ENCODE data around the gene SLC25A48. TPM values are rescaled to one million over a fixed set of nuclear protein-coding genes. Genes with fewer than 3 reads are reported as not detected.
A peak's percentile ranks its signal among the peaks of the same experiment; 100 is the strongest.

SLC25A48 gene
- total and polyA plus RNA-seq, 7 experiments from 2014 or later: not detected

- no peak for ATAC-seq
- Mint-ChIP-seq H3K27ac (no peak overlapping the region), H3K27me3 (peaks cover 32 to 48% (median 37%) of the 10 kb centered on the region in 5 donors), H3K4me1 (peaks cover 0 to 7% (median 5%) of the 10 kb centered on the region in 7 donors), H3K36me3 (no peaks in the 10 kb centered on the region), H3K4me3 (no peak overlapping the region), H3K9me3 (peaks cover 0 to 6% (median 0%) of the 10 kb centered on the region in 11 donors)
- H3K9me3 ChIP-seq (ENCODE audit: control insufficient read depth in 2 of 3, low read length in 3 of 3): no peaks in the 10 kb centered on the region
- H3K27ac ChIP-seq (ENCODE audit: low read depth, low read length): no peak overlapping the region
- no peaks in the 10 kb centered on the region for H3K27me3 ChIP-seq (ENCODE audit: control insufficient read depth in 2 of 2, insufficient read depth in 2 of 2, low read length in 2 of 2)
- ChIA-PET CTCF (no interaction called here), POLR2A (no interaction called here)
- intact Hi-C loops (cut with micrococcal nuclease): loop anchor here in 1 of 2 donors (2.0 to 5.0 kb wide), 2 partner anchors 269 to 368 kb away; no protein-coding TSS in a partner anchor
- H3K36me3 ChIP-seq (ENCODE audit: control insufficient read depth in 2 of 3, insufficient read depth in 3 of 3, low read length in 3 of 3): no peaks in the 10 kb centered on the region
- peak in 1 of 9 donors; percentile 50 for DNase-seq
- no peak overlapping the region for H3K4me3 ChIP-seq (ENCODE audit: low read length)
- H3K4me1 ChIP-seq (ENCODE audit: control insufficient read depth in 2 of 2, insufficient read depth in 2 of 2, low read length in 2 of 2): no peaks in the 10 kb centered on the region
Observed at GRCh38 chr5:135829681-135830383, 4.6 kb upstream of the SLC25A48 start.

GRCh38 chr5:135830384-135830700 is 4.1 kb upstream of the SLC25A48 start:
- CTCF ChIA-PET: no interaction called here
- intact Hi-C loops (cut with micrococcal nuclease): loop anchor here in 1 of 2 donors (2.0 to 5.0 kb wide), 2 partner anchors 270 to 368 kb away; no protein-coding TSS in a partner anchor
- H3K27me3 Mint-ChIP-seq: peaks cover 34 to 52% (median 40%) of the 10 kb centered on the region in 5 donors
- no peak overlapping the region for H3K27ac ChIP-seq (ENCODE audit: low read depth, low read length)
- no peaks in the 10 kb centered on the region for H3K36me3 ChIP-seq (ENCODE audit: control insufficient read depth in 2 of 3, insufficient read depth in 3 of 3, low read length in 3 of 3)
- peaks cover 0 to 7% (median 5%) of the 10 kb centered on the region in 7 donors for H3K4me1 Mint-ChIP-seq
- DNase-seq: no peak
- H3K9me3 ChIP-seq (ENCODE audit: control insufficient read depth in 2 of 3, low read length in 3 of 3): no peaks in the 10 kb centered on the region
- no peaks in the 10 kb centered on the region for H3K27me3 ChIP-seq (ENCODE audit: control insufficient read depth in 2 of 2, insufficient read depth in 2 of 2, low read length in 2 of 2)
- POLR2A ChIA-PET: no interaction called here
- no peaks in the 10 kb centered on the region for H3K4me1 ChIP-seq (ENCODE audit: control insufficient read depth in 2 of 2, insufficient read depth in 2 of 2, low read length in 2 of 2)
- H3K4me3 ChIP-seq (ENCODE audit: low read length): no peak overlapping the region
- no peak for ATAC-seq
- H3K36me3 Mint-ChIP-seq: no peaks in the 10 kb centered on the region
- no peak overlapping the region for H3K4me3 Mint-ChIP-seq
- peaks cover 0 to 6% (median 0%) of the 10 kb centered on the region in 11 donors for H3K9me3 Mint-ChIP-seq
- no peak overlapping the region for H3K27ac Mint-ChIP-seq

- Histone ChIP-seq H3K36me3 (ENCODE audit: control insufficient read depth in 2 of 3, insufficient read depth in 3 of 3, low read length in 3 of 3) (no peaks in the 10 kb centered on the region), H3K27ac (ENCODE audit: low read depth, low read length) (no peak overlapping the region), H3K9me3 (ENCODE audit: control insufficient read depth in 2 of 3, low read length in 3 of 3) (no peaks in the 10 kb centered on the region), H3K27me3 (ENCODE audit: control insufficient read depth in 2 of 2, insufficient read depth in 2 of 2, low read length in 2 of 2) (no peaks in the 10 kb centered on the region), H3K4me1 (ENCODE audit: control insufficient read depth in 2 of 2, insufficient read depth in 2 of 2, low read length in 2 of 2) (no peaks in the 10 kb centered on the region), H3K4me3 (ENCODE audit: low read length) (no peak overlapping the region)
- Mint-ChIP-seq H3K27me3 (peaks cover 34 to 52% (median 40%) of the 10 kb centered on the region in 5 donors), H3K4me1 (peaks cover 0 to 7% (median 5%) of the 10 kb centered on the region in 7 donors), H3K36me3 (no peaks in the 10 kb centered on the region), H3K9me3 (peaks cover 0 to 6% (median 0%) of the 10 kb centered on the region in 11 donors), H3K4me3 (no peak overlapping the region), H3K27ac (no peak overlapping the region)
- POLR2A ChIA-PET: no interaction called here
- ATAC-seq: no peak
- CTCF ChIA-PET: no interaction called here
- intact Hi-C loops (cut with micrococcal nuclease): loop anchor here in 1 of 2 donors (2.0 to 5.0 kb wide), 2 partner anchors 270 to 369 kb away; no protein-coding TSS in a partner anchor
- DNase-seq: no peak
Observed at GRCh38 chr5:135830876-135831275, 3.6 kb upstream of the SLC25A48 start.

GRCh38 chr5:135831439-135831838 is 3.0 kb upstream of the SLC25A48 start:
- ATAC-seq: no peak
- Histone ChIP-seq H3K4me1 (ENCODE audit: control insufficient read depth in 2 of 2, insufficient read depth in 2 of 2, low read length in 2 of 2) (no peaks in the 10 kb centered on the region), H3K36me3 (ENCODE audit: control insufficient read depth in 2 of 3, insufficient read depth in 3 of 3, low read length in 3 of 3) (no peaks in the 10 kb centered on the region), H3K4me3 (ENCODE audit: low read length) (no peak overlapping the region), H3K27ac (ENCODE audit: low read depth, low read length) (no peak overlapping the region), H3K9me3 (ENCODE audit: control insufficient read depth in 2 of 3, low read length in 3 of 3) (no peaks in the 10 kb centered on the region), H3K27me3 (ENCODE audit: control insufficient read depth in 2 of 2, insufficient read depth in 2 of 2, low read length in 2 of 2) (no peaks in the 10 kb centered on the region)
- DNase-seq: no peak
- Mint-ChIP-seq H3K27me3 (peaks cover 38 to 52% (median 43%) of the 10 kb centered on the region in 5 donors), H3K4me3 (no peak overlapping the region), H3K27ac (no peak overlapping the region), H3K36me3 (no peaks in the 10 kb centered on the region), H3K9me3 (peaks cover 0 to 6% (median 0%) of the 10 kb centered on the region in 11 donors), H3K4me1 (peaks cover 0 to 7% (median 5%) of the 10 kb centered on the region in 7 donors)
- intact Hi-C loops (cut with micrococcal nuclease): loop anchor here in 1 of 2 donors (2.0 to 5.0 kb wide), 2 partner anchors 271 to 369 kb away; no protein-coding TSS in a partner anchor
- ChIA-PET CTCF (no interaction called here), POLR2A (no interaction called here)

- H3K27me3 Mint-ChIP-seq: peaks cover 41 to 52% (median 46%) of the 10 kb centered on the region in 5 donors
- H3K4me1 Mint-ChIP-seq: peaks cover 0 to 5% (median 5%) of the 10 kb centered on the region in 7 donors
- H3K4me3 Mint-ChIP-seq: no peak overlapping the region
- ChIA-PET CTCF (no interaction called here), POLR2A (no interaction called here)
- Histone ChIP-seq H3K4me1 (ENCODE audit: control insufficient read depth in 2 of 2, insufficient read depth in 2 of 2, low read length in 2 of 2) (no peaks in the 10 kb centered on the region), H3K4me3 (ENCODE audit: low read length) (no peak overlapping the region), H3K36me3 (ENCODE audit: control insufficient read depth in 2 of 3, insufficient read depth in 3 of 3, low read length in 3 of 3) (no peaks in the 10 kb centered on the region), H3K27ac (ENCODE audit: low read depth, low read length) (no peak overlapping the region), H3K27me3 (ENCODE audit: control insufficient read depth in 2 of 2, insufficient read depth in 2 of 2, low read length in 2 of 2) (no peaks in the 10 kb centered on the region), H3K9me3 (ENCODE audit: control insufficient read depth in 2 of 3, low read length in 3 of 3) (no peaks in the 10 kb centered on the region)
- intact Hi-C loops (cut with micrococcal nuclease): loop anchor here in 1 of 2 donors (2.0 to 5.0 kb wide), 2 partner anchors 271 to 370 kb away; no protein-coding TSS in a partner anchor
- H3K36me3 Mint-ChIP-seq: no peaks in the 10 kb centered on the region
- H3K27ac Mint-ChIP-seq: no peak overlapping the region
- no peak for ATAC-seq
- H3K9me3 Mint-ChIP-seq: peaks cover 0 to 9% (median 0%) of the 10 kb centered on the region in 11 donors
- DNase-seq: peak in 1 of 9 donors; percentile 4
Observed at GRCh38 chr5:135831851-135832555, 2.5 kb upstream of the SLC25A48 start.

GRCh38 chr5:135832941-135833920 is 1.2 kb upstream of the SLC25A48 start:
- Histone ChIP-seq H3K27ac (ENCODE audit: low read depth, low read length) (no peak overlapping the region), H3K4me1 (ENCODE audit: control insufficient read depth in 2 of 2, insufficient read depth in 2 of 2, low read length in 2 of 2) (no peaks in the 10 kb centered on the region), H3K9me3 (ENCODE audit: control insufficient read depth in 2 of 3, low read length in 3 of 3) (no peaks in the 10 kb centered on the region), H3K36me3 (ENCODE audit: control insufficient read depth in 2 of 3, insufficient read depth in 3 of 3, low read length in 3 of 3) (no peaks in the 10 kb centered on the region), H3K27me3 (ENCODE audit: control insufficient read depth in 2 of 2, insufficient read depth in 2 of 2, low read length in 2 of 2) (no peaks in the 10 kb centered on the region), H3K4me3 (ENCODE audit: low read length) (no peak overlapping the region)
- no peak for ATAC-seq
- Mint-ChIP-seq H3K9me3 (peaks cover 0 to 18% (median 2%) of the 10 kb centered on the region in 11 donors), H3K4me3 (no peak overlapping the region), H3K4me1 (peaks cover 0 to 5% (median 5%) of the 10 kb centered on the region in 7 donors), H3K36me3 (no peaks in the 10 kb centered on the region), H3K27me3 (peaks cover 41 to 55% (median 52%) of the 10 kb centered on the region in 5 donors), H3K27ac (no peak overlapping the region)
- CTCF ChIA-PET: no interaction called here
- POLR2A ChIA-PET: no interaction called here
- peak in 1 of 9 donors; percentile 13 for DNase-seq
- intact Hi-C loops (cut with micrococcal nuclease): loop anchor here in 1 of 2 donors (5.0 kb wide), 1 partner anchor 371 kb away; no protein-coding TSS in a partner anchor
